GM18499 (cell line): ENCODE results near the gene ATP5F1E.
"Not testable (repeated sequence)": the region's sequence is repeated elsewhere in the genome, so short reads cannot be mapped to it uniquely, and the experiment has no call there.

Experiments used
- ATAC-seq: cut with Tn5 transposase; IDR thresholded peaks from one replicate; pipeline ENCODE4 v1.9.1; 2021; ENCODE audit warnings: moderate number of reproducible peaks; ENCODE audit not compliant: insufficient read depth, unreplicated experiment

Gene ATP5F1E

DNA sequence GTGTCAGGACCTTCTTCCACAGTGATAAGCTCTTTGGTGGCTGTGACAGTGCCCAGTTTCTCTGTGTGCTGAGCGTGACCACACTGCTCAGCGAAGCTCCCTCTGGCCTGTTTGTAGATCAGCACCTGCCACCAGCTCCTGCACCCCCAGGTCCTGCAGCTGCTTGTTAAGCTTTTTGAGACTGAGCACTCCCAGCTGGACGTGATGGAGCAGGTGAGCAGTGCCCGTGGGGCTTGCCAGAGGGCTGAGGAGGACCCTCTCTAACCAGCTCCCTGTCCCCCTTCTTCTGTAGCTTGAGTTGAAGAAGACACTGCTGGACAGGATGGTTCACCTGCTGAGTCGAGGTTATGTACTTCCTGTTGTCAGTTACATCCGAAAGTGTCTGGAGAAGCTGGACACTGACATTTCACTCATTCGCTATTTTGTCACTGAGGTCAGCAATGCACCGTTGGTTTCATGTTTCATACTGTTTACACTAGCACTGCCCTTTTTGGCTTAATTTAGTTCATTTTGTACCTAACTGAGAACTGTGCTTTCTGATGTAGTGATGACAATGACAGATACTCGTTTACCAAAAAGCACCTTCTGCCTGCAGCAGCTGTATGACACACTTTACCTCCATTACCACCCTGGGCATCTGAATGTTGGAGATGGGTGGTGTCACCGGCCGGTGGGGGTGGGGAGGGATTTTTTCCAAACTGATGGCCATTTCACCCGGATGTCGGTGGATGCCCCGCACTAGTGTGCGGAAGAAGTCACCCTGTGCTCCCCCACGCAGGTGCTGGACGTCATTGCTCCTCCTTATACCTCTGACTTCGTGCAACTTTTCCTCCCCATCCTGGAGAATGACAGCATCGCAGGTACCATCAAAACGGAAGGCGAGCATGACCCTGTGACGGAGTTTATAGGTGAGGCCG is 38.5 kb downstream of the ATP5F1E start:
- ATAC-seq = no peak

DNA sequence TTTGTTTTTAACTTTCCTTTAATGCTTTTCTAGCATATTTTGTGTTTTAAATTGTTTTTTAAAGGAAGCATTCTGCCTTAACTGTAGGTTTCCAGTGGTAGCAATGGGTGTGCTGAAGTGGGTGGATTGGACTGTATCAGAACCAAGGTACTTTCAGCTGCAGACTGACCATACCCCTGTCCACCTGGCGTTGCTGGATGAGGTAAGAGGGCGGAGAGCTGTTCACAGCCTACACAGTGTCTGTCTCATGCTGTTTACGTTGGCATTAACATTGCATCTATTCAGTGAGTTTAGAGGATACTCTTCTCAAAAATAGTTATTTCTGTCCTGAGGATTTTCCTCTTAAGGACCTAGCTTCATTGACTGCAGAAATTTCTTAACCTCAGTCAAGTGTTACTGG is 39.2 kb downstream of the ATP5F1E start:
- no peak for ATAC-seq

DNA sequence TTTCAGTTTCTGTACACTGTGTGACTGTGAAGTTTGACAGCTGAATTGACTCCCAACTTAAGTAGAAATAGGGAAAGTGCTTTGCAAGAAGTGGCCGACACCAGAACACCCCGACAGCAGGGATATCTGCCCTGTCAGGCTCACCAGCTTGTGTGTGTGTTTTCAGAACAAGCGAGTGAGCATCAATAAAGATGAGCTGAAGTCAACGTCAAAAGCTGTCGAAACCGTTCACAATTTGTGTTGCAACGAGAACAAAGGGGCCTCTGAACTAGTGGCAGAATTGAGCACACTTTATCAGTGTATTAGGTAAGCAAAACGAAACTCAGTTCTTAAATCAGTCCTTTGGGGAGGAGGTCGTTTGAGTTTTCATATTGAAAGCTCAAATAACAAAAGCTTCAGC is 40.4 kb downstream of the ATP5F1E start:
- ATAC-seq = no peak

- ATAC-seq = no peak
Observed at GRCh38 chr20:58990651-58991445, 41.3 kb downstream of the ATP5F1E start.

- no peak for ATAC-seq
Observed at GRCh38 chr20:58989196-58989595, 42.9 kb downstream of the ATP5F1E start.

DNA sequence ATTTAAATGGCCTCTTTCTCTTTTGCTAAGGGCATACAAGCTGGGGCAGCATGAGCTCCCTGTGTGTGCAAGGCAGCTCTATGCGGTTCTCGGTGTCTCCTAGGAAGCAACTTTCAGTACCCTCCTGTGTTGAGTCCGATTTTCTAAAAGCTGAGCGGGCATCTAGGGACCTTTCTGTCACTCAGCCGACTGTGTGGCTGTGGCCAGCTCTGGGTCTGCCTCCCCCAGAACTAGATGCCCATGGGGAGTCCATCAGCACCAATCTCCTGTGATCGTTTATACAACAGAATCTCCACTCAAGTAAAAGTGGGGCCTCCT is 43.6 kb downstream of the ATP5F1E start:
- no peak for ATAC-seq

- no peak for ATAC-seq
Observed at GRCh38 chr20:58987790-58988564, 44.2 kb downstream of the ATP5F1E start.

GRCh38 chr20:58986968-58987517 is 45.1 kb downstream of the ATP5F1E start:
- ATAC-seq = no peak

- no peak for ATAC-seq
Observed at GRCh38 chr20:58986286-58986967, 45.7 kb downstream of the ATP5F1E start.

GRCh38 chr20:58985656-58986055 is 46.5 kb downstream of the ATP5F1E start:
- ATAC-seq = no peak

DNA sequence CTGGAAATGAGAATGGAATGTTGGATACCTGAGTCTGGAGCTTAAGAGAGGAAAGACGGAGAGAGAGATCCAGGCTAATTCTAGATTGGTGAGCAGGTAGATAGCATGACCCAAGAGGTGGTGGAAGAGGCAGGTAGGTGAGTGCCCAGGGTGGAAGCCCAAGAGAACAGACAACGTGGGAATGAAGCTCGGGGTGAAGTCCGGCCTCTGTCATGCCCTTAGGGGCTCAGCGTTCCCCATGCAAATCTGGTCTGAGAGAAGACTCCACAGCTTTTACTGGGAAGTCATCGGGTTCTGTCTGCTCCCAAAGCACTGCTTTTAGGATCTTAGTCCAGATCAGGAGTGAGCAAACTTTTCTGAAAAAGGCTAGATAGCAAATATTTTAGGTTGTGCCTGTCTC is 47.4 kb downstream of the ATP5F1E start:
- no peak for ATAC-seq

DNA sequence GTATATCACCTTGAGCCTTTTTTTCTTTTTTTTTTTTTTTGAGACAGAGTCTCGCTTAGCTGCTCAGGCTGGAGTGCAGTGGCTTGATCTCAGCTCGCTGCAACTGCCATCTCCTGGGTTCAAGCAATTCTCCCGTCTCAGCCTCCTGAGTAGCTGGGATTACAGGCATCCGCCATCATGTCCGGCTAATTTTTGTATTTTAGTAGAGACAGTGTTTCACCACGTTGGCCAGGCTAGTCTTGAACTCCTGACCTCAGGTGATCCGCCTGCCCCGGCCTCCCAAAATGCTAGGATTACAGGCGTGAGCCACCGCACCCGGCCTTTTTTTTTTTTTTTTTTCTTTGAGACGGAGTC is 49.0 kb downstream of the ATP5F1E start:
- ATAC-seq = not testable (repeated sequence)

GRCh38 chr20:58982406-58983114 is 49.6 kb downstream of the ATP5F1E start:
- ATAC-seq = no peak

DNA sequence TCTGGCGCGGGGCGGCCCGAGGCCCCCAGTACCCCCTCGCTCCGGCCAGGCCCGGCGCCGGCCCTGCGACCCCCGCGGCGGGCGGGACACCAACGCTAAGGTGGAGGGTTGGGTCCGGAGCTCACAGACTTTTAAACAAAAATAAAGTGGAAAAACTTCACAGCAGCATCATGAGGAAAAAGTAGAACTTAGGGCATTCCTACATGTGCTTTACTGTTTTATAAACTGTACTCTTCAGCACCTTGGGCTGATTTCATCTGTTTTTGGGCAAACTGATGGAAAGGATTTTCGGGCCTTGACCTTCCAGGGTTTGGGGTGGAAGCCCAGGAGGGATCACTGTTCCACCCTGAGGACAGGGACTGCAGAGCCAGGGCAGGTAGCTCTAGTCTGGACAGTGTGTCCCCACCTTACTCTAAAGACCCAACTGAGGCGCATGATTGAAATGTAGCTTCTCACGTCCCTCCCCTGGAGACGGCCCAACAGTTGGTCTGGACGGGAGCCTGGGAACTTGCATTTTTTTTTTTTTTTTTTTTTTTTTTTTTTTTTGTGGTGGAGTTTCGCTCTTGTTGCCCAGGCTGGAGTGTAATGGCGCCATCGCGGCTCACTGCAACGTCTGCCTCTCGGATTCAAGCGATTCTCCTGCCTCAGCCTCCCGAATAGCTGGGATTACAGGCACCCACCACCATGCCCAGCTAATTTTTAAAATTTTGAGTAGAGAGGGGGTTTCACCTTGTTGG is 50.3 kb downstream of the ATP5F1E start:
- ATAC-seq = no peak

DNA sequence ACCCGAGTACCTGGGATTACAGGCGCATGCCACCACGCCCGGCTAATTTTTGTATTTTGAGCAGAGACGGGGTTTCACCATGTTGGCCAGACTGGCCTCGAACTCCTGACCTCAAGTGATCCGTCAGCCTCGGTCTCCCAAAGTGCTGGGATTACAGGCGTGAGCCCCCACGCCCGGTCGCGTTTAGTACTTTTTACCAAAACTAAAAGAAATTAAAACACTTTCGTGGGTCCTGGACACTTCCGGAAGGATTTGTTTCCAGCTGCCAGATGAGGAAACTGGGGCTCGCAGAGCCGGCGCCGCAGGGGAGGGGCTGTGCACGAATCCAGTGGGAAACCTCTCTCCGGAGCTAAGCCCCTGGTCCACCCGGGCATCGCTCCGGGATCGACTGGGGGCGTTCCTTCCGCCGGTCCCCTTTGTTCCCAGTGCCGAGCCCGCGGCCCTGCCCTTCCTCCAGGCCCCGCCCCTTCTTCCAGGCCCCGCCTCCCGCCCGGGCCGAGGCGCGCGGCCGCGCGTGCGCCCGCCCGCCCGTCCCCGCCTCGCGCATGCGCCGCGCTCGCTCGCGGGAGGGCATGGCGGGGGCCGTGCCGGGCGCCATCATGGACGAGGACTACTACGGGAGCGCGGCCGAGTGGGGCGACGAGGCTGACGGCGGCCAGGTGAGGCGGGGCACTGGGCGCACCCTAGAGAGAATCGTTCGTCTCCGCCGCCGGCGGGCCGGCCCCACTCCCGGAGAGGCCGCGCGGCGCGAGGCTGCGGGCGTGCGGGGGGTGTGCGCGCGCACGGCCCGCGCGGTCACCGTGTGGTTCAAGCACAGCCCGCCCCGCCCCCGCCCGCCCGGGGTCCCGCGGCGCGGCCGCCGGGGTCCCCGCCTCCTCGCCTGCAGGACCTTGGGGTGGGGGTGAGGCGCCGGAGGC is 51.2 kb downstream of the ATP5F1E start, which contains the start of gene NELFCD:
Gene NELFCD, plus strand, starts transcription at position 546 of the 917 bp plus-strand sequence. Its CDS starts 54 bp downstream, at position 600.
- ATAC-seq = peak; percentile 39

DNA sequence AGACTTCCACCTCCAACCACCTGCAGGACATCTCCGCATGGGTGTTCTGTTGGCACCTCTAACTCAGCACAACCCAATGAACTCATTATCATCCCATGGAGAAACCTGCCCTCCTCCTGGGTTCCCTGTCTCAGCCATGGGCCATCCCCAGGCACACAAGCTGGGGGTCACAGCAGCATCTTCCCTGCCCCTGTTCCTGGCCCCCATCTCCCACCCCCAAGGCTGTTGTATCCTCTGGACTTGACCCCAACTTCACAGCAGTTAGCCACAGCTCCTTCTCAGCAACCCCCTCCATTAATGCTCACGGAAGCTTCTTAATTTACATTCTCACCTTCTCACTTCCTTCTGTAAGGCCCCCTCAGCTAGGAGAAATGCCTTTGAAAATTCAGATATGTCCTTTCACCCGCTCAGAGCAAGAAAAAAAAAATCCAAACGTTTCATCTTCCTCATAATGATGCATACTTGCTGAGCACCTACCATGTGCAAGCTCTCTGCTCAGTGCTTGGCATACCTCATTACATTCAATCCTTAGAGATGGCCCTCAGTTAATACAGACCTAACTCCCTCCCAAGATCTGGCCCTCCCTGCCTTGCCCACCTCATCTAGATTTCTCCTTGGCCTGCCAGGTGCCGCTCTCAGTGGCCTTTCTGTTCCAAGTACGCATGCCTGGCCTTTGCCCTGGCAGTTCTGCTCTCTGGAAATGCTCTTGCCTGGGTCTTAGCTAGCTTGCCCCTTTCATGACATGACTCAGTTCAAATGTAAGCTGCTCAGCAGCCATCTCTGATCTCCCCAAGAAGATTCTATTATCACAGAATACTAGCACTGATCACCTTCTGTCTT is 53.6 kb downstream of the ATP5F1E start:
- ATAC-seq = no peak
